IMR-90 (cell line): ENCODE measurements around the gene ERP29. TPM values are rescaled to one million over a fixed set of nuclear protein-coding genes. Genes with fewer than 3 reads are reported as not detected.
A peak's percentile ranks its signal among the peaks of the same experiment; 100 is the strongest.

Experiments
- ATAC-seq: fragments of 200-7000 bp; cut with Tn5 transposase; 2 replicates; pipeline ENCODE4 v1.9.1; 2020; ENCODE audit warnings: low read depth, mild to moderate bottlenecking, moderate library complexity
- BruUV-seq: library from RNA; stranded (reverse); fragments of 400-500 nt; replicated peaks from 2 replicates; lab custom pipeline; 2021; lab: Mats Ljungman, UMichigan
- CTCF ChIA-PET: fragments of 300-600 bp; formaldehyde crosslinking; extraction: SDS; loops from one replicate; lab custom pipeline; 2021; ENCODE audit warnings: antibody characterized with exemption; lab: Yijun Ruan, JAX
- POLR2A ChIA-PET: fragments of 300-600 bp; sonication (Branson Sonifier 250); formaldehyde crosslinking; loops from one replicate; lab custom pipeline; 2022; ENCODE audit warnings: antibody characterized with exemption; ENCODE audit not compliant: unreplicated experiment; lab: Charles Lee
- DNase-seq: peaks from one replicate; pipeline ENCODE4 v3.0.0; 2013
- H2AFZ ChIP-seq: replicated peaks from 2 replicates; pipeline ENCODE3; 2013; ENCODE audit warnings: low read length, mild to moderate bottlenecking; ENCODE audit not compliant: poor library complexity
- H2AK5ac ChIP-seq: 2 replicates; pipeline ENCODE4 v1.6.1; 2013; ENCODE audit warnings: low read depth, low read length, inconsistent platforms
- H2AK9ac ChIP-seq: replicated peaks from 2 replicates; pipeline ENCODE3; 2013; ENCODE audit warnings: mild to moderate bottlenecking, low read depth, low read length, moderate library complexity; ENCODE audit not compliant: poor library complexity
- H2BK120ac ChIP-seq: 2 replicates; pipeline ENCODE4 v1.6.1; 2013; ENCODE audit warnings: low read depth, low read length, inconsistent platforms
- H2BK15ac ChIP-seq: 3 replicates; pipeline ENCODE4 v1.6.1; 2013; ENCODE audit warnings: low read depth, low read length, inconsistent platforms
- H2BK20ac ChIP-seq: 2 replicates; pipeline ENCODE4 v1.6.1; 2013; ENCODE audit warnings: low read depth, mild to moderate bottlenecking, inconsistent platforms, low read length, moderate library complexity
- H2BK5ac ChIP-seq: 2 replicates; pipeline ENCODE4 v1.6.1; 2013; ENCODE audit warnings: mild to moderate bottlenecking, low read depth, low read length, inconsistent platforms; ENCODE audit not compliant: poor library complexity, severe bottlenecking
- H3K14ac ChIP-seq: replicated peaks from 2 replicates; pipeline ENCODE4 v1.6.1; 2013; ENCODE audit warnings: low read depth, low read length, inconsistent platforms
- H3K18ac ChIP-seq: 2 replicates; pipeline ENCODE4 v1.6.1; 2013; ENCODE audit warnings: low read depth, low read length, control low read depth
- H3K23ac ChIP-seq: 2 replicates; pipeline ENCODE4 v1.6.1; 2013; ENCODE audit warnings: low read depth, low read length, inconsistent platforms
- H3K27ac ChIP-seq: 2 replicates; pipeline ENCODE4 v1.5.1; 2013; ENCODE audit warnings: mild to moderate bottlenecking, control low read depth, low read length; ENCODE audit not compliant: insufficient read depth
- H3K27me3 ChIP-seq: 2 replicates; pipeline ENCODE4 v1.6.1; 2013; ENCODE audit warnings: low read length; ENCODE audit not compliant: control insufficient read depth, insufficient read depth
- H3K36me3 ChIP-seq: 2 replicates; pipeline ENCODE4 v1.6.1; 2013; ENCODE audit warnings: low read length, mixed read lengths; ENCODE audit not compliant: control insufficient read depth, insufficient read depth
- H3K4ac ChIP-seq: 2 replicates; pipeline ENCODE4 v1.6.1; 2013; ENCODE audit warnings: low read depth, low read length, inconsistent platforms
- H3K4me1 ChIP-seq: 2 replicates; pipeline ENCODE4 v1.6.1; 2013; ENCODE audit warnings: low read length, mixed read lengths; ENCODE audit not compliant: control insufficient read depth, insufficient read depth
- H3K4me2 ChIP-seq: 2 replicates; pipeline ENCODE4 v1.6.1; 2013; ENCODE audit warnings: low read depth, mild to moderate bottlenecking, control low read depth, low read length, moderate library complexity
- H3K4me3 ChIP-seq: 2 replicates; pipeline ENCODE4 v1.5.1; 2013; ENCODE audit warnings: low read depth, mild to moderate bottlenecking, control low read depth, low read length, moderate library complexity; ENCODE audit not compliant: insufficient read depth
- H3K56ac ChIP-seq: 2 replicates; pipeline ENCODE4 v1.6.1; 2013; ENCODE audit warnings: low read length, inconsistent platforms; ENCODE audit not compliant: insufficient read depth; ENCODE audit errors: extremely low read depth
- H3K79me1 ChIP-seq, 2 experiments: 2 replicates each; pipeline ENCODE4 v1.6.1; 2013; ENCODE audit warnings: low read length in 2 of 2, inconsistent platforms in 1 of 2, low read depth in 1 of 2
- H3K9ac ChIP-seq: 2 replicates; pipeline ENCODE4 v1.6.1; 2013; ENCODE audit warnings: low read depth, low read length, control low read depth
- H3K9me1 ChIP-seq: 2 replicates; pipeline ENCODE4 v1.6.1; 2013; ENCODE audit warnings: low read length, inconsistent platforms; ENCODE audit not compliant: insufficient read depth
- H3K9me3 ChIP-seq: 2 replicates; pipeline ENCODE4 v1.6.1; 2013; ENCODE audit warnings: low read length; ENCODE audit not compliant: control insufficient read depth, insufficient read depth
- H4K20me1 ChIP-seq: 2 replicates; pipeline ENCODE4 v1.6.1; 2013; ENCODE audit warnings: low read length, inconsistent platforms; ENCODE audit not compliant: insufficient read depth
- H4K5ac ChIP-seq: 2 replicates; pipeline ENCODE4 v1.6.1; 2013; ENCODE audit warnings: mild to moderate bottlenecking, low read depth, low read length, control low read depth
- H4K8ac ChIP-seq, 2 experiments: 2 replicates each; pipeline ENCODE4 v1.6.1; 2013; ENCODE audit warnings: low read depth in 2 of 2, low read length in 2 of 2, control low read depth in 1 of 2, inconsistent platforms in 1 of 2
- H4K91ac ChIP-seq: 2 replicates; pipeline ENCODE4 v1.6.1; 2013; ENCODE audit warnings: low read depth, low read length, inconsistent platforms; ENCODE audit not compliant: insufficient read depth
- BHLHE40 ChIP-seq: fragments of 150-350 bp; IDR thresholded peaks from 2 replicates; pipeline ENCODE4 v1.6.1; 2016; ENCODE audit warnings: mild to moderate bottlenecking, low read depth, low read length
- CEBPB ChIP-seq: IDR thresholded peaks from 2 replicates; pipeline ENCODE4 v1.6.1; 2012; ENCODE audit warnings: low read depth, low read length, improper control_type of control experiment
- CHD1 ChIP-seq: IDR thresholded peaks from 2 replicates; pipeline ENCODE4 v1.6.1; 2012; ENCODE audit warnings: low read depth, low read length, improper control_type of control experiment
- FOS ChIP-seq: fragments of 150-350 bp; IDR thresholded peaks from 2 replicates; pipeline ENCODE4 v1.6.1; 2016; ENCODE audit warnings: low read depth, low read length
- MAFK ChIP-seq: IDR thresholded peaks from 2 replicates; pipeline ENCODE4 v1.6.1; 2012; ENCODE audit warnings: low read depth, low read length, improper control_type of control experiment
- MAZ ChIP-seq: IDR thresholded peaks from 2 replicates; pipeline ENCODE4 v1.6.1; 2012; ENCODE audit warnings: low read depth, mild to moderate bottlenecking, low read length, improper control_type of control experiment, moderate library complexity, borderline replicate concordance
- MXI1 ChIP-seq: IDR thresholded peaks from 2 replicates; pipeline ENCODE4 v1.6.1; 2012; ENCODE audit warnings: low read depth, mild to moderate bottlenecking, low read length, moderate library complexity, borderline replicate concordance
- NFE2L2 ChIP-seq: fragments of 150-350 bp; IDR thresholded peaks from 2 replicates; pipeline ENCODE4 v1.6.1; 2016; ENCODE audit warnings: low read depth, mild to moderate bottlenecking, low read length
- POLR2A ChIP-seq: IDR thresholded peaks from 2 replicates; pipeline ENCODE4 v1.6.1; 2012; ENCODE audit warnings: mild to moderate bottlenecking, low read depth, low read length
- RAD21 ChIP-seq: IDR thresholded peaks from 2 replicates; pipeline ENCODE4 v1.6.1; 2012; ENCODE audit warnings: low read length, improper control_type of control experiment
- RCOR1 ChIP-seq: IDR thresholded peaks from 2 replicates; pipeline ENCODE4 v1.6.1; 2012; ENCODE audit warnings: mild to moderate bottlenecking, low read length, improper control_type of control experiment; ENCODE audit not compliant: insufficient replicate concordance
- RFX5 ChIP-seq: IDR thresholded peaks from 2 replicates; pipeline ENCODE4 v1.8.0; 2012; ENCODE audit warnings: low read depth, mild to moderate bottlenecking, low read length, moderate library complexity
- SMC3 ChIP-seq: fragments of 150-350 bp; IDR thresholded peaks from 2 replicates; pipeline ENCODE4 v1.6.1; 2016; ENCODE audit warnings: low read depth, mild to moderate bottlenecking, antibody characterized with exemption, low read length, moderate library complexity
- WGBS, 2 experiments: methylation state at CpG; one replicate each; pipeline versions ENCODE4 v1.1.5 to v1.1.7; 2013; ENCODE audit warnings: missing lambda C conversion rate in 2 of 2; ENCODE audit not compliant: insufficient read length in 1 of 2; ENCODE audit errors: extremely low coverage in 2 of 2; 5-methylcytosine and 5-hydroxymethylcytosine counted together
- dilution Hi-C: fragments of 300-500 bp; cut with HindIII; formaldehyde crosslinking; loops from one replicate; pipeline ENCODE4 v1.14.3; 2018; ENCODE audit warnings: low sequenced_read_pairs; ENCODE audit not compliant: unreplicated experiment
- in situ Hi-C: fragments of 300-500 bp; cut with MboI; formaldehyde crosslinking; loops from 3 replicates; pipeline ENCODE4 v1.14.3; 2019; ENCODE audit warnings: low sequenced_read_pairs, inconsistent platforms, mixed read lengths
- intact Hi-C: fragments of 100-400 bp; cut with micrococcal nuclease; formaldehyde crosslinking; loops from 2 replicates; pipeline ENCODE4 v1.10.0; 2022
- polyA plus RNA-seq, 3 experiments: library from polyadenylated mRNA; depleted of rRNA; stranded (reverse); fragments of >200 nt; gene quantifications; 2 replicates each; pipeline ENCODE4 v1.2.3, GENCODE V29; 2012; ENCODE audit warnings: low replicate concordance in 1 of 3
- total RNA-seq: library from RNA; depleted of rRNA; stranded (reverse); fragments of >200 nt; gene quantifications from 2 replicates; pipeline ENCODE4 v1.2.3, GENCODE V29; 2012
- TF ChIP-seq, protein P1 (sequence below): fragments of 150-350 bp; IDR thresholded peaks from 2 replicates; pipeline ENCODE4 v1.6.1; 2016; ENCODE audit warnings: low read depth, mild to moderate bottlenecking, low read length, moderate library complexity, borderline replicate concordance
- TF ChIP-seq, protein P2 (sequence below): fragments of 150-350 bp; IDR thresholded peaks from 2 replicates; pipeline ENCODE4 v1.6.1; 2017; ENCODE audit warnings: mild to moderate bottlenecking, antibody characterized with exemption, low read length, low read depth
- TF ChIP-seq, protein P3 (sequence below): conservative IDR thresholded peaks from 2 replicates; pipeline ENCODE4 v1.5.1; 2012; ENCODE audit warnings: mild to moderate bottlenecking, low read depth, low read length, improper control_type of control experiment

Gene ERP29
- total and polyA plus RNA-seq, 2 of the 4 experiments (the other 2 are of a cell fraction): 30.3 to 98.8 TPM

DNA sequence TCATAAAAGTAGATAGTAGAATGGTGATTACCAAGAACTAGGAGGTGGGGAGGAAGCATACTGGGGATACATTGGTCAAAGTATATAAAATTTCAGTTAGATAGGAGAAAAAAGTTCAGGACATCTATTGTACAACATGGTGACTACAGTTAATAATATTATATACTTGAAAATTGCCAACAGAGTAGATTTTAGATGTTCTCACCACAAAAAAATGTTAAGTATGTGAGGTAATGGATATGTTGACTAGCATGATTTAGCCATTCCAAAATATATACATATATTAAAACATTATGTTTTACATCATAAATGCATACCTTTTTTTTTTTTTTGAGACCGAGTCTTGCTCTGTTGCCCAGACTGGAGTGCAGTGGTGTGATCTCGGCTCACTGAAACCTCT lies 31.2 kb upstream of the ERP29 start:
- no peak overlapping the region for H2BK5ac ChIP-seq
- CTCF ChIA-PET: interaction anchor here (0.8 kb wide), 1 partner anchor 216 kb away, joined by 4 read pairs; no protein-coding TSS in a partner anchor
- dilution Hi-C loops: no loop called here

More for the DNA sequence above, 31.2 kb upstream of the ERP29 start:
- TF ChIP-seq FOS (no peak), MXI1 (no peak), RFX5 (no peak), MAFK (no peak), CHD1 (no peak), SMC3 (no peak), NFE2L2 (no peak), CEBPB (no peak), POLR2A (no peak), MAZ (no peak), BHLHE40 (no peak), RAD21 (no peak), RCOR1 (no peak)
- TF ChIP-seq, protein P1, sequence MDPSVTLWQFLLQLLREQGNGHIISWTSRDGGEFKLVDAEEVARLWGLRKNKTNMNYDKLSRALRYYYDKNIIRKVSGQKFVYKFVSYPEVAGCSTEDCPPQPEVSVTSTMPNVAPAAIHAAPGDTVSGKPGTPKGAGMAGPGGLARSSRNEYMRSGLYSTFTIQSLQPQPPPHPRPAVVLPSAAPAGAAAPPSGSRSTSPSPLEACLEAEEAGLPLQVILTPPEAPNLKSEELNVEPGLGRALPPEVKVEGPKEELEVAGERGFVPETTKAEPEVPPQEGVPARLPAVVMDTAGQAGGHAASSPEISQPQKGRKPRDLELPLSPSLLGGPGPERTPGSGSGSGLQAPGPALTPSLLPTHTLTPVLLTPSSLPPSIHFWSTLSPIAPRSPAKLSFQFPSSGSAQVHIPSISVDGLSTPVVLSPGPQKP: no peak
- TF ChIP-seq, protein P2, sequence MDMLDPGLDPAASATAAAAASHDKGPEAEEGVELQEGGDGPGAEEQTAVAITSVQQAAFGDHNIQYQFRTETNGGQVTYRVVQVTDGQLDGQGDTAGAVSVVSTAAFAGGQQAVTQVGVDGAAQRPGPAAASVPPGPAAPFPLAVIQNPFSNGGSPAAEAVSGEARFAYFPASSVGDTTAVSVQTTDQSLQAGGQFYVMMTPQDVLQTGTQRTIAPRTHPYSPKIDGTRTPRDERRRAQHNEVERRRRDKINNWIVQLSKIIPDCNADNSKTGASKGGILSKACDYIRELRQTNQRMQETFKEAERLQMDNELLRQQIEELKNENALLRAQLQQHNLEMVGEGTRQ: no peak
- TF ChIP-seq, protein P3, sequence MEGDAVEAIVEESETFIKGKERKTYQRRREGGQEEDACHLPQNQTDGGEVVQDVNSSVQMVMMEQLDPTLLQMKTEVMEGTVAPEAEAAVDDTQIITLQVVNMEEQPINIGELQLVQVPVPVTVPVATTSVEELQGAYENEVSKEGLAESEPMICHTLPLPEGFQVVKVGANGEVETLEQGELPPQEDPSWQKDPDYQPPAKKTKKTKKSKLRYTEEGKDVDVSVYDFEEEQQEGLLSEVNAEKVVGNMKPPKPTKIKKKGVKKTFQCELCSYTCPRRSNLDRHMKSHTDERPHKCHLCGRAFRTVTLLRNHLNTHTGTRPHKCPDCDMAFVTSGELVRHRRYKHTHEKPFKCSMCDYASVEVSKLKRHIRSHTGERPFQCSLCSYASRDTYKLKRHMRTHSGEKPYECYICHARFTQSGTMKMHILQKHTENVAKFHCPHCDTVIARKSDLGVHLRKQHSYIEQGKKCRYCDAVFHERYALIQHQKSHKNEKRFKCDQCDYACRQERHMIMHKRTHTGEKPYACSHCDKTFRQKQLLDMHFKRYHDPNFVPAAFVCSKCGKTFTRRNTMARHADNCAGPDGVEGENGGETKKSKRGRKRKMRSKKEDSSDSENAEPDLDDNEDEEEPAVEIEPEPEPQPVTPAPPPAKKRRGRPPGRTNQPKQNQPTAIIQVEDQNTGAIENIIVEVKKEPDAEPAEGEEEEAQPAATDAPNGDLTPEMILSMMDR: no peak
- Histone ChIP-seq H2AK9ac (no peak overlapping the region), H4K20me1 (no peaks in the 10 kb centered on the region), H3K14ac (no peak overlapping the region), H2AK5ac (no peak overlapping the region), H3K4me2 (no peak overlapping the region), H4K5ac (no peak overlapping the region), H3K18ac (no peak overlapping the region), H3K9me3 (no peaks in the 10 kb centered on the region), H2BK20ac (no peak overlapping the region), H3K23ac (no peak overlapping the region), H3K9me1 (no peaks in the 10 kb centered on the region), H3K9ac (no peak overlapping the region), H3K27me3 (no peaks in the 10 kb centered on the region), H3K79me1 (no peaks in the 10 kb centered on the region), H3K27ac (no peak overlapping the region), H3K4me1 (no peaks in the 10 kb centered on the region), H2BK15ac (no peak overlapping the region), H2AFZ (no peak overlapping the region), H3K4me3 (no peak overlapping the region), H3K4ac (no peak overlapping the region), H4K8ac (no peak overlapping the region), H3K36me3 (no peaks in the 10 kb centered on the region), H2BK120ac (no peak overlapping the region), H3K56ac (no peak overlapping the region), H4K91ac (no peak overlapping the region)
- ATAC-seq (no peak), DNase-seq (peak; percentile 38)
- intact Hi-C loops (no loop called here), in situ Hi-C loops (no loop called here)
- POLR2A ChIA-PET: no interaction called here
- WGBS, 2 experiments: no CpG with 5 or more reads among the region's 2 CpGs
- no TSS peak for BruUV-seq
